WI38 (cell line): Measurements from ENCODE around the gene CD33.

ENCODE experiments used
- H3K4me3 ChIP-seq: 2 replicates; pipeline ENCODE4 v1.5.1; 2011; ENCODE audit warnings: low read depth, mild to moderate bottlenecking, control low read depth, low read length
- CTCF ChIP-seq: IDR thresholded peaks from 2 replicates; pipeline ENCODE4 v1.5.1; 2012; ENCODE audit warnings: low read depth, mild to moderate bottlenecking, control low read depth, low read length

The CD33 gene

GRCh38 chr19:51282335-51282734 is 57.5 kb downstream of the CD33 start:
- no peak for TF ChIP-seq CTCF
- H3K4me3 ChIP-seq, result no peak overlapping the region

GRCh38 chr19:51285682-51286081 is 60.8 kb downstream of the CD33 start:
- TF ChIP-seq CTCF, result no peak
- H3K4me3 ChIP-seq, result no peak overlapping the region
